WERI-Rb-1 (cell line): ENCODE data around the gene MRPL54.

Experiments
- DNase-seq: peaks from one replicate; pipeline ENCODE4 v3.0.0-alpha.2; 2020
- H3K27ac ChIP-seq: fragments of 250-450 bp; sonication (Bioruptor Pico); 2 replicates; pipeline ENCODE4 v1.5.1; 2020; ENCODE audit warnings: mild to moderate bottlenecking, moderate library complexity
- H3K27me3 ChIP-seq: fragments of 250-450 bp; sonication (Bioruptor Pico); 2 replicates; pipeline ENCODE4 v1.5.1; 2021; ENCODE audit warnings: mild to moderate bottlenecking, low read depth, moderate library complexity; ENCODE audit not compliant: insufficient read depth, severe bottlenecking
- H3K36me3 ChIP-seq: fragments of 250-450 bp; sonication (Bioruptor Pico); 2 replicates; pipeline ENCODE4 v1.5.1; 2020; ENCODE audit warnings: mild to moderate bottlenecking, moderate library complexity
- H3K4me3 ChIP-seq: 2 replicates; pipeline ENCODE4 v1.5.1; 2011; ENCODE audit warnings: low read depth, mild to moderate bottlenecking, control low read depth, low read length
- H3K9me3 ChIP-seq: fragments of 250-450 bp; sonication (Bioruptor Pico); 2 replicates; pipeline ENCODE4 v1.5.1; 2021; ENCODE audit warnings: mild to moderate bottlenecking, moderate library complexity; ENCODE audit not compliant: severe bottlenecking
- CTCF ChIP-seq: IDR thresholded peaks from 2 replicates; pipeline ENCODE4 v1.5.1; 2011; ENCODE audit warnings: low read depth, mild to moderate bottlenecking, control low read depth, inconsistent platforms, low read length

MRPL54 gene

GRCh38 chr19:3768015-3768747, 5.7 kb downstream of the MRPL54 start:
- Histone ChIP-seq H3K9me3 (no peaks in the 10 kb centered on the region), H3K36me3 (peaks cover 56% of the 10 kb centered on the region), H3K27me3 (no peaks in the 10 kb centered on the region), H3K4me3 (no peak overlapping the region), H3K27ac (peak overlapping the region; percentile 94)
- peak; percentile 97 for DNase-seq
- TF ChIP-seq CTCF, result no peak

GRCh38 chr19:3768748-3769099, 6.2 kb downstream of the MRPL54 start:
- H3K4me3 ChIP-seq, result peak overlapping the region; percentile 88
- H3K36me3 ChIP-seq, result peaks cover 56% of the 10 kb centered on the region
- no peak for TF ChIP-seq CTCF
- no peaks in the 10 kb centered on the region for H3K9me3 ChIP-seq
- no peak for DNase-seq
- H3K27ac ChIP-seq, result peak overlapping the region; percentile 94
- H3K27me3 ChIP-seq, result no peaks in the 10 kb centered on the region

- H3K36me3 ChIP-seq, result peaks cover 56% of the 10 kb centered on the region
- TF ChIP-seq CTCF, result peak; percentile 82
These were observed 7.0 kb downstream of the MRPL54 start for GRCh38 chr19:3769494-3769893.

GRCh38 chr19:3770136-3770999, 7.9 kb downstream of the MRPL54 start:
- no peaks in the 10 kb centered on the region for H3K9me3 ChIP-seq
- H3K36me3 ChIP-seq, result peaks cover 52% of the 10 kb centered on the region
- peak; percentile 70 for DNase-seq
- H3K27me3 ChIP-seq, result no peaks in the 10 kb centered on the region
- H3K27ac ChIP-seq, result peak overlapping the region; percentile 94
- peak overlapping the region; percentile 88 for H3K4me3 ChIP-seq
- no peak for TF ChIP-seq CTCF

More at GRCh38 chr19:3769494-3769893, 7.0 kb downstream of the MRPL54 start:
- peak overlapping the region; percentile 88 for H3K4me3 ChIP-seq
- peak overlapping the region; percentile 94 for H3K27ac ChIP-seq
- H3K9me3 ChIP-seq, result no peaks in the 10 kb centered on the region
- DNase-seq, result peak; percentile 82
- H3K27me3 ChIP-seq, result no peaks in the 10 kb centered on the region

GRCh38 chr19:3771000-3771905, 8.8 kb downstream of the MRPL54 start:
- TF ChIP-seq CTCF, result no peak
- peak overlapping the region; percentile 94 for H3K27ac ChIP-seq
- DNase-seq, result no peak
- H3K36me3 ChIP-seq, result peaks cover 46% of the 10 kb centered on the region
- H3K9me3 ChIP-seq, result no peaks in the 10 kb centered on the region
- peak overlapping the region; percentile 88 for H3K4me3 ChIP-seq
- H3K27me3 ChIP-seq, result no peaks in the 10 kb centered on the region
